K562 (cell line): ENCODE results near the gene NRP2.

Experiments
- CTCF ChIP-seq, 3 experiments: IDR thresholded peaks in 2 of 3; conservative IDR thresholded peaks in 1 of 3; 2 replicates each; pipeline ENCODE4 v1.5.1; 2011 to 2012; ENCODE audit warnings: low read length in 3 of 3, mild to moderate bottlenecking in 3 of 3, control low read depth in 2 of 3, improper control_type of control experiment in 1 of 3, inconsistent platforms in 1 of 3, low read depth in 1 of 3, mixed read lengths in 1 of 3, moderate library complexity in 1 of 3; ENCODE audit not compliant: insufficient read depth in 2 of 3
- JUN ChIP-seq, 2 experiments: sonication (generic) in 1 of 2; formaldehyde crosslinking in 1 of 2; IDR thresholded peaks; 2 replicates each; pipeline versions ENCODE4 v1.6.1 to v1.8.0; 2012 to 2022; ENCODE audit warnings: borderline replicate concordance in 2 of 2, mild to moderate bottlenecking in 2 of 2, improper control_type of control experiment in 1 of 2, low read depth in 1 of 2, low read length in 1 of 2, missing genetic modification reagents in 1 of 2
- MYC ChIP-seq, 2 experiments: fragments of 250-450 bp in 1 of 2; sonication (Bioruptor Pico) in 1 of 2; IDR thresholded peaks; 2 replicates each; pipeline versions ENCODE4 v1.5.1 to v1.6.1; 2012 to 2021; ENCODE audit warnings: low read depth in 2 of 2, borderline replicate concordance in 1 of 2, improper control_type of control experiment in 1 of 2, low read length in 1 of 2, mild to moderate bottlenecking in 1 of 2, moderate library complexity in 1 of 2
- POLR2A ChIP-seq: fragments of 450-650 bp; conservative IDR thresholded peaks from 2 replicates; pipeline ENCODE4 v1.6.1; 2016
- ZBTB8A ChIP-seq: fragments of 450-650 bp; IDR thresholded peaks from 2 replicates; pipeline ENCODE4 v1.6.1; 2018; ENCODE audit warnings: mild to moderate bottlenecking, moderate library complexity; ENCODE audit not compliant: partially characterized antibody
- ZFX ChIP-seq: sonication (generic); formaldehyde crosslinking; IDR thresholded peaks from 2 replicates; pipeline ENCODE4 v1.8.0; 2022; ENCODE audit warnings: mild to moderate bottlenecking, missing genetic modification reagents, moderate library complexity
- ZNF274 ChIP-seq: IDR thresholded peaks from 2 replicates; pipeline ENCODE4 v1.6.1; 2011; ENCODE audit warnings: low read depth, mild to moderate bottlenecking, low read length, moderate library complexity, borderline replicate concordance
- ZNF354B ChIP-seq: fragments of 250-450 bp; sonication (Bioruptor Pico); IDR thresholded peaks from 2 replicates; pipeline ENCODE4 v1.4.0; 2020

- no peak for TF ChIP-seq POLR2A
- no peak for TF ChIP-seq ZBTB8A
- no peak for TF ChIP-seq CTCF (IDR thresholded peaks at IDR 0.05 in 2 of 3, conservative IDR thresholded peaks at IDR 0.05 in 1 of 3; ENCODE audit: insufficient read depth in 2 of 3, low read depth in 1 of 3, low read length in 3 of 3)
- TF ChIP-seq ZNF274 = no peak
- no peak for TF ChIP-seq MYC (IDR thresholded peaks at IDR 0.05; ENCODE audit: low read depth, low read length)
- no peak for TF ChIP-seq MYC (CRISPR knock-in tag; IDR thresholded peaks at IDR 0.05; ENCODE audit: borderline replicate concordance, low read depth)
- TF ChIP-seq ZNF354B (CRISPR knock-in tag) = no peak
- no peak for TF ChIP-seq JUN (IDR thresholded peaks at IDR 0.05; ENCODE audit: borderline replicate concordance, low read depth, low read length)
- no peak for TF ChIP-seq JUN (CRISPR knock-in tag; IDR thresholded peaks at IDR 0.05; ENCODE audit: borderline replicate concordance)
- TF ChIP-seq ZFX (CRISPR knock-in tag) = no peak
These were observed 44.9 kb downstream of the NRP2 start for GRCh38 chr2:205727174-205727573.
